H1 (cell line): ENCODE results near the gene CNGA1. TPM values are rescaled to one million over a fixed set of nuclear protein-coding genes. Genes with fewer than 3 reads are reported as not detected.

Source experiments
- CTCF ChIA-PET: fragments of 300-600 bp; sonication (Branson Sonifier 250); formaldehyde crosslinking; loops from one replicate; lab custom pipeline; 2021; ENCODE audit not compliant: partially characterized antibody; lab: Charles Lee
- POLR2A ChIA-PET: fragments of 300-600 bp; sonication (Branson Sonifier 250); formaldehyde crosslinking; loops from one replicate; lab custom pipeline; 2021; ENCODE audit warnings: inconsistent platforms; ENCODE audit not compliant: partially characterized antibody; lab: Charles Lee
- DNase-seq, 2 experiments: peaks; one replicate each; pipeline versions ENCODE4 v3.0.0 to v3.0.0-alpha.2; 2010 to 2022; ENCODE audit warnings: low spot score in 2 of 2, low read depth in 1 of 2, mixed read lengths in 1 of 2
- FAIRE-seq: peaks from 2 replicates; lab custom pipeline; 2011; peaks lifted over from hg19 to GRCh38; lab: Jason Lieb, UNC
- H2AFZ ChIP-seq: 2 replicates; pipeline ENCODE4 v1.8.1; 2012; ENCODE audit warnings: low read length, inconsistent platforms
- H2AK5ac ChIP-seq: 2 replicates; pipeline ENCODE4 v1.6.1; 2013; ENCODE audit warnings: low read depth, low read length
- H2BK120ac ChIP-seq: replicated peaks from 2 replicates; pipeline ENCODE3; 2013; ENCODE audit warnings: low read depth, low read length, inconsistent platforms
- H2BK12ac ChIP-seq: 2 replicates; pipeline ENCODE4 v1.6.1; 2013; ENCODE audit warnings: low read depth, low read length
- H2BK15ac ChIP-seq: 2 replicates; pipeline ENCODE4 v1.6.1; 2013; ENCODE audit warnings: low read length
- H2BK20ac ChIP-seq: 2 replicates; pipeline ENCODE4 v1.6.1; 2013; ENCODE audit warnings: low read length
- H2BK5ac ChIP-seq: 2 replicates; pipeline ENCODE4 v1.6.1; 2013; ENCODE audit warnings: low read depth, low read length
- H3K14ac ChIP-seq: 2 replicates; pipeline ENCODE4 v1.6.1; 2013; ENCODE audit warnings: inconsistent platforms; ENCODE audit not compliant: insufficient read length
- H3K18ac ChIP-seq: 2 replicates; pipeline ENCODE4 v1.6.1; 2013; ENCODE audit warnings: low read length; ENCODE audit errors: extremely low read depth
- H3K23ac ChIP-seq: 2 replicates; pipeline ENCODE4 v1.6.1; 2013; ENCODE audit warnings: inconsistent platforms; ENCODE audit not compliant: insufficient read length
- H3K23me2 ChIP-seq: 2 replicates; pipeline ENCODE4 v1.6.1; 2013; ENCODE audit warnings: low read depth, low read length
- H3K27ac ChIP-seq: 2 replicates; pipeline ENCODE4 v1.6.1; 2011; ENCODE audit warnings: low read depth, low read length, inconsistent platforms
- H3K27me3 ChIP-seq, 4 experiments: replicated peaks in 1 of 4; 1 replicate in 1 of 4; 2 replicates in 3 of 4; pipeline versions ENCODE4 v1.6.1 to v1.8.1; 2011 to 2013; ENCODE audit warnings: low read length in 3 of 4, mild to moderate bottlenecking in 3 of 4, inconsistent platforms in 2 of 4, mixed read lengths in 2 of 4, moderate library complexity in 1 of 4; ENCODE audit not compliant: control insufficient read depth in 3 of 4, insufficient read depth in 3 of 4; ENCODE audit errors: extremely low read depth in 1 of 4
- H3K36me3 ChIP-seq, 4 experiments: 2 replicates each; pipeline versions ENCODE4 v1.6.1 to v1.8.1; 2011 to 2013; ENCODE audit warnings: mild to moderate bottlenecking in 4 of 4, low read length in 3 of 4, moderate library complexity in 2 of 4, control low read depth in 1 of 4, inconsistent platforms in 1 of 4; ENCODE audit not compliant: insufficient read depth in 4 of 4, control insufficient read depth in 2 of 4
- H3K4ac ChIP-seq: replicated peaks from 2 replicates; pipeline ENCODE3; 2013; ENCODE audit warnings: low read length, low read depth, mixed read lengths, inconsistent platforms; ENCODE audit not compliant: insufficient read length
- H3K4me1 ChIP-seq, 4 experiments: replicated peaks in 1 of 4; 1 replicate in 1 of 4; 2 replicates in 3 of 4; pipeline versions ENCODE4 v1.6.1 to v1.8.1; 2011 to 2013; ENCODE audit warnings: low read length in 3 of 4, inconsistent platforms in 2 of 4, mixed read lengths in 1 of 4; ENCODE audit not compliant: insufficient read depth in 4 of 4, control insufficient read depth in 3 of 4
- H3K4me2 ChIP-seq, 2 experiments: 2 replicates each; pipeline versions ENCODE4 v1.6.1 to v1.8.1; 2011 to 2013; ENCODE audit warnings: low read depth in 2 of 2, low read length in 2 of 2, control low read depth in 1 of 2, inconsistent platforms in 1 of 2, mild to moderate bottlenecking in 1 of 2; ENCODE audit not compliant: insufficient read depth in 1 of 2
- H3K4me3 ChIP-seq, 4 experiments: fragments of 200-600, 300-600 bp in 1 of 4; sonication (generic), shearing (Covaris generic), sonication (Bioruptor Twin) in 1 of 4; 2 replicates each; pipeline versions ENCODE4 v1.5.1 to v1.8.1; 2011 to 2016; ENCODE audit warnings: low read length in 4 of 4, low read depth in 3 of 4, control low read depth in 2 of 4, inconsistent platforms in 2 of 4, mild to moderate bottlenecking in 2 of 4, mixed read lengths in 1 of 4, moderate library complexity in 1 of 4; ENCODE audit not compliant: insufficient read depth in 2 of 4; ENCODE audit errors: extremely low read depth in 1 of 4
- H3K56ac ChIP-seq: replicated peaks from 2 replicates; pipeline ENCODE3; 2013; ENCODE audit warnings: low read depth, mild to moderate bottlenecking, mixed read lengths, low read length, inconsistent platforms; ENCODE audit not compliant: insufficient read length
- H3K79me1 ChIP-seq: 2 replicates; pipeline ENCODE4 v1.6.1; 2013; ENCODE audit warnings: low read depth, low read length, control low read depth
- H3K79me2 ChIP-seq, 2 experiments: 2 replicates each; pipeline versions ENCODE4 v1.6.1 to v1.8.1; 2012 to 2013; ENCODE audit warnings: low read length in 2 of 2, mild to moderate bottlenecking in 2 of 2, inconsistent platforms in 1 of 2; ENCODE audit not compliant: insufficient read depth in 2 of 2, control insufficient read depth in 1 of 2
- H3K9ac ChIP-seq, 4 experiments: replicated peaks in 1 of 4; 1 replicate in 1 of 4; 2 replicates in 3 of 4; pipeline versions ENCODE4 v1.6.1 to v1.8.1; 2011 to 2013; ENCODE audit warnings: low read depth in 3 of 4, low read length in 3 of 4, control low read depth in 2 of 4, mild to moderate bottlenecking in 2 of 4, moderate library complexity in 2 of 4, inconsistent platforms in 1 of 4; ENCODE audit errors: extremely low read depth in 1 of 4
- H3K9me3 ChIP-seq, 2 experiments: 2 replicates each; pipeline versions ENCODE4 v1.6.1 to v1.8.1; 2012 to 2013; ENCODE audit warnings: mild to moderate bottlenecking in 2 of 2, moderate library complexity in 2 of 2, control low read depth in 1 of 2, inconsistent platforms in 1 of 2, low read depth in 1 of 2, low read length in 1 of 2, mixed read lengths in 1 of 2; ENCODE audit not compliant: insufficient read depth in 2 of 2
- H4K20me1 ChIP-seq, 2 experiments: replicated peaks in 1 of 2; 2 replicates each; pipeline versions ENCODE3 to v1.8.1; 2011 to 2013; ENCODE audit warnings: inconsistent platforms in 2 of 2, low read length in 2 of 2, mild to moderate bottlenecking in 1 of 2; ENCODE audit not compliant: insufficient read depth in 2 of 2, control insufficient read depth in 1 of 2
- H4K5ac ChIP-seq: 2 replicates; pipeline ENCODE4 v1.6.1; 2013; ENCODE audit warnings: low read length, low read depth, mixed read lengths, inconsistent platforms; ENCODE audit not compliant: insufficient read length
- H4K8ac ChIP-seq: 2 replicates; pipeline ENCODE4 v1.8.0; 2013; ENCODE audit warnings: mild to moderate bottlenecking, moderate library complexity, low read length, inconsistent platforms; ENCODE audit not compliant: insufficient read depth; ENCODE audit errors: extremely low read depth
- H4K91ac ChIP-seq: replicated peaks from 2 replicates; pipeline ENCODE3; 2013; ENCODE audit warnings: low read length, mixed read lengths, inconsistent platforms; ENCODE audit not compliant: insufficient read length
- RXRA ChIP-seq: IDR thresholded peaks from 2 replicates; pipeline ENCODE4 v1.6.1; 2011; ENCODE audit warnings: low read depth, mild to moderate bottlenecking, low read length, moderate library complexity; ENCODE audit not compliant: insufficient read depth
- SIN3A ChIP-seq, 2 experiments: IDR thresholded peaks in 1 of 2; conservative IDR thresholded peaks in 1 of 2; 2 replicates each; pipeline ENCODE4 v1.6.1; 2011 to 2012; ENCODE audit warnings: low read length in 2 of 2, improper control_type of control experiment in 1 of 2, low read depth in 1 of 2, mild to moderate bottlenecking in 1 of 2
- TAF1 ChIP-seq: IDR thresholded peaks from 2 replicates; pipeline ENCODE4 v1.6.1; 2011; ENCODE audit warnings: mild to moderate bottlenecking, low read depth, low read length
- WGBS, 2 experiments: shearing (Covaris generic) in 1 of 2; methylation state at CpG; one replicate each; pipeline versions ENCODE4 v1.1.6 to v1.1.7; 2013 to 2015; ENCODE audit warnings: low lambda C conversion rate in 2 of 2, mixed read lengths in 2 of 2, inconsistent platforms in 1 of 2, low coverage in 1 of 2, missing lambda C conversion rate in 1 of 2; ENCODE audit not compliant: insufficient replicate concordance in 2 of 2, insufficient coverage in 1 of 2, insufficient read length in 1 of 2; ENCODE audit errors: extremely low coverage in 1 of 2, missing lambda C conversion rate in 1 of 2; 5-methylcytosine and 5-hydroxymethylcytosine counted together
- polyA plus RNA-seq, 7 experiments: library from polyadenylated mRNA; depleted of rRNA in 3 of 7; stranded (reverse) in 5 of 7; unstranded in 2 of 7; fragments of >200 nt in 5 of 7; fragments of 200-250 nt in 2 of 7; gene quantifications; 1 replicate in 5 of 7; 2 replicates in 1 of 7; 4 replicates in 1 of 7; pipeline versions ENCODE4 v1.2.1 to v1.2.3, GENCODE V29; 2011 to 2013; ENCODE audit warnings: missing spikeins in 2 of 7, mixed read lengths in 2 of 7
- total RNA-seq: library from RNA; stranded (reverse); fragmentation: NEBNext Ultra II Directional; extraction: Animal tissue kit (Norgen Biotek cat#: 25700); gene quantifications from 2 replicates; pipeline ENCODE4 v1.2.1, GENCODE V29; 2021

The CNGA1 gene
- total and polyA plus RNA-seq, 2 of the 8 experiments (the other 6 are each of a cell fraction or from before 2014, with no cell fraction given), result 0.17 to 0.54 TPM

GRCh38 chr4:47913330-47913729, 103.2 kb downstream of the CNGA1 start:
- Histone ChIP-seq H3K4me3 (peak overlapping the region; percentile 88 to 98 (median 96)), H3K23me2 (peaks cover 5% of the 10 kb centered on the region; the same call in 1 of the 2 replicates), H2BK20ac (no peak overlapping the region), H3K36me3 (peaks cover 0 to 21% (median 7%) of the 10 kb centered on the region in 4 experiments; a peak in 5 of 8 replicates), H3K18ac (peak overlapping the region; percentile 87; the same call in 1 of the 2 replicates), H3K23ac (no peak overlapping the region), H4K20me1 (peaks cover 0 to 2% of the 10 kb centered on the region in 2 experiments), H3K9ac (peak overlapping the region; percentile 59 to 89 (median 80)), H3K27ac (no peak overlapping the region; the same call in 1 of the 2 replicates), H2AK5ac (no peak overlapping the region), H2AFZ (peak overlapping the region; percentile 88), H2BK12ac (no peak overlapping the region), H3K79me1 (no peaks in the 10 kb centered on the region), H2BK15ac (no peak overlapping the region), H4K8ac (no peak overlapping the region), H4K5ac (no peak overlapping the region), H3K4me1 (peaks cover 0 to 2% (median 0%) of the 10 kb centered on the region in 4 experiments; a peak in 1 of 7 replicates), H4K91ac (no peak overlapping the region), H3K14ac (no peak overlapping the region), H3K79me2 (peaks cover 0 to 41% of the 10 kb centered on the region in 2 experiments; a peak in 3 of 4 replicates), H3K4me2 (peak overlapping the region; percentile 91 to 94), H2BK5ac (no peak overlapping the region), H3K27me3 (no peaks in the 10 kb centered on the region), H2BK120ac (no peak overlapping the region), H3K4ac (no peak overlapping the region), H3K9me3 (no peaks in the 10 kb centered on the region), H3K56ac (no peak overlapping the region)
- ChIA-PET CTCF (interaction anchor here (0.7 kb wide), 1 partner anchor 237 kb away, joined by 3 read pairs; no protein-coding TSS in a partner anchor), POLR2A (interaction anchor here (1.4 to 2.5 kb wide), 3 partner anchors 9 to 12 kb away, joined by 9 to 21 read pairs (median 12); no protein-coding TSS in a partner anchor)
- DNase-seq, result no peak
- no peak for TF ChIP-seq RXRA
- 0 out of 4 replicates have a peak, but pooled peaks of 1 of the 2 experiments have one; percentile 10 for TF ChIP-seq SIN3A (conservative IDR thresholded peaks at IDR 0.05 in 1 of 2, IDR thresholded peaks at IDR 0.05 in 1 of 2; ENCODE audit: low read depth in 1 of 2, low read length in 2 of 2)
- TF ChIP-seq TAF1, result no peak
- 13% methylated on average over 4 of the region's 4 CpGs; no CpG with 5 or more reads in 1 of the 2 experiments for WGBS, 2 experiments
- FAIRE-seq, result no peak
